HEK293T (cell line): ENCODE measurements around the gene CENPT.

ENCODE experiments used
- BHLHE40 ChIP-seq: fragments of 450-650 bp; IDR thresholded peaks from 2 replicates; pipeline ENCODE4 v1.6.1; 2016; ENCODE audit warnings: mild to moderate bottlenecking, moderate library complexity, borderline replicate concordance
- ELF4 ChIP-seq: fragments of 450-650 bp; IDR thresholded peaks from 2 replicates; pipeline ENCODE4 v1.6.1; 2017; ENCODE audit warnings: antibody characterized with exemption
- FOXK2 ChIP-seq: fragments of 450-650 bp; IDR thresholded peaks from 2 replicates; pipeline ENCODE4 v1.6.1; 2016; ENCODE audit warnings: mild to moderate bottlenecking
- FOXM1 ChIP-seq: fragments of 450-650 bp; IDR thresholded peaks from 2 replicates; pipeline ENCODE4 v1.6.1; 2017; ENCODE audit warnings: mild to moderate bottlenecking, borderline replicate concordance
- HDGF ChIP-seq: fragments of 450-650 bp; IDR thresholded peaks from 2 replicates; pipeline ENCODE4 v1.6.1; 2017; ENCODE audit warnings: antibody characterized with exemption, borderline replicate concordance
- LEF1 ChIP-seq: fragments of 450-650 bp; IDR thresholded peaks from 2 replicates; pipeline ENCODE4 v1.6.1; 2017; ENCODE audit warnings: mild to moderate bottlenecking, borderline replicate concordance
- NFRKB ChIP-seq: fragments of 450-650 bp; IDR thresholded peaks from 2 replicates; pipeline ENCODE4 v1.6.1; 2016; ENCODE audit warnings: mild to moderate bottlenecking, moderate library complexity
- PKNOX1 ChIP-seq: fragments of 450-650 bp; IDR thresholded peaks from 2 replicates; pipeline ENCODE4 v1.6.1; 2016
- SP1 ChIP-seq: fragments of 450-650 bp; IDR thresholded peaks from 2 replicates; pipeline ENCODE4 v1.6.1; 2017
- SUZ12 ChIP-seq: fragments of 450-650 bp; IDR thresholded peaks from 2 replicates; pipeline ENCODE4 v1.6.1; 2016; ENCODE audit warnings: mild to moderate bottlenecking
- TARDBP ChIP-seq: fragments of 450-650 bp; IDR thresholded peaks from 2 replicates; pipeline ENCODE4 v1.6.1; 2016

- TF ChIP-seq SUZ12 = no peak
- no peak for TF ChIP-seq FOXM1
- no peak for TF ChIP-seq FOXK2
- no peak for TF ChIP-seq TARDBP
- no peak for TF ChIP-seq NFRKB
- no peak for TF ChIP-seq HDGF
- no peak for TF ChIP-seq SP1
- no peak for TF ChIP-seq ELF4
- no peak for TF ChIP-seq PKNOX1
- TF ChIP-seq BHLHE40 = no peak
- no peak for TF ChIP-seq LEF1
Measured at GRCh38 chr16:67892375-67892774, 44.9 kb upstream of the CENPT start.
